Tibial nerve (tissue), 4 donors: Measurements from ENCODE around the gene ZER1.

Source experiments
- EP300 ChIP-seq, 2 donors: sonication (generic); formaldehyde crosslinking; IDR thresholded peaks; one replicate each; pipeline ENCODE4 v1.6.1; 2017; ENCODE audit warnings: antibody characterized with exemption in 2 of 2, mild to moderate bottlenecking in 1 of 2
- TF ChIP-seq, protein P1 (sequence below), 5 experiments: fragments of 200-600 bp in 3 of 5; fragments of 450-650 bp in 2 of 5; sonication (generic) in 3 of 5; IDR thresholded peaks; one replicate each; pipeline ENCODE4 v1.5.1; 2016 to 2019; ENCODE audit warnings: antibody characterized with exemption in 5 of 5, mild to moderate bottlenecking in 3 of 5, moderate library complexity in 2 of 5

DNA sequence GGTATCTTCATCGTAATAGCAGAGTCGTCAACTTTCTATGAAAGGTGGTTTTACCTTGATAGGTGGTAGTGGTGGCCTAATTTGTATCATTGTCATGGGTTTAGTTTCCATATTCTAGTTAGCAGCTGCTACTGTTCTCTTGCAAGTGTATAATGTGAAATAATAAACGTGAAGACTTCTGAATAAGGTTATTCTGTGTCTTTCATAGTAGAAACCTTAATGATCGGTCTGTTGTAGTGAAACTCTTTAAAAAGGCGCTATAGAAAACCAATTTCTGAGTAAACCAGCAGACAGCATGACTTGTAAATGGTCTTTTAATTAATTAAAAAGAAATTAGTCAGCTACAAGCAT is 81.1 kb downstream of the ZER1 start:
- TF ChIP-seq, protein P1, sequence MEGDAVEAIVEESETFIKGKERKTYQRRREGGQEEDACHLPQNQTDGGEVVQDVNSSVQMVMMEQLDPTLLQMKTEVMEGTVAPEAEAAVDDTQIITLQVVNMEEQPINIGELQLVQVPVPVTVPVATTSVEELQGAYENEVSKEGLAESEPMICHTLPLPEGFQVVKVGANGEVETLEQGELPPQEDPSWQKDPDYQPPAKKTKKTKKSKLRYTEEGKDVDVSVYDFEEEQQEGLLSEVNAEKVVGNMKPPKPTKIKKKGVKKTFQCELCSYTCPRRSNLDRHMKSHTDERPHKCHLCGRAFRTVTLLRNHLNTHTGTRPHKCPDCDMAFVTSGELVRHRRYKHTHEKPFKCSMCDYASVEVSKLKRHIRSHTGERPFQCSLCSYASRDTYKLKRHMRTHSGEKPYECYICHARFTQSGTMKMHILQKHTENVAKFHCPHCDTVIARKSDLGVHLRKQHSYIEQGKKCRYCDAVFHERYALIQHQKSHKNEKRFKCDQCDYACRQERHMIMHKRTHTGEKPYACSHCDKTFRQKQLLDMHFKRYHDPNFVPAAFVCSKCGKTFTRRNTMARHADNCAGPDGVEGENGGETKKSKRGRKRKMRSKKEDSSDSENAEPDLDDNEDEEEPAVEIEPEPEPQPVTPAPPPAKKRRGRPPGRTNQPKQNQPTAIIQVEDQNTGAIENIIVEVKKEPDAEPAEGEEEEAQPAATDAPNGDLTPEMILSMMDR (IDR thresholded peaks at IDR 0.05) = no peak
- TF ChIP-seq EP300 (IDR thresholded peaks at IDR 0.05) = no peak
